ENCODE measurements around the gene TMOD1. TPM values are rescaled to one million over a fixed set of nuclear protein-coding genes. Genes with fewer than 3 reads are reported as not detected.

Gene TMOD1
- total and polyA plus RNA-seq, 2 of the 13 experiments (the other 11 are each of a cell fraction or from before 2014, with no cell fraction given): 0.04 to 0.07 TPM

DNA sequence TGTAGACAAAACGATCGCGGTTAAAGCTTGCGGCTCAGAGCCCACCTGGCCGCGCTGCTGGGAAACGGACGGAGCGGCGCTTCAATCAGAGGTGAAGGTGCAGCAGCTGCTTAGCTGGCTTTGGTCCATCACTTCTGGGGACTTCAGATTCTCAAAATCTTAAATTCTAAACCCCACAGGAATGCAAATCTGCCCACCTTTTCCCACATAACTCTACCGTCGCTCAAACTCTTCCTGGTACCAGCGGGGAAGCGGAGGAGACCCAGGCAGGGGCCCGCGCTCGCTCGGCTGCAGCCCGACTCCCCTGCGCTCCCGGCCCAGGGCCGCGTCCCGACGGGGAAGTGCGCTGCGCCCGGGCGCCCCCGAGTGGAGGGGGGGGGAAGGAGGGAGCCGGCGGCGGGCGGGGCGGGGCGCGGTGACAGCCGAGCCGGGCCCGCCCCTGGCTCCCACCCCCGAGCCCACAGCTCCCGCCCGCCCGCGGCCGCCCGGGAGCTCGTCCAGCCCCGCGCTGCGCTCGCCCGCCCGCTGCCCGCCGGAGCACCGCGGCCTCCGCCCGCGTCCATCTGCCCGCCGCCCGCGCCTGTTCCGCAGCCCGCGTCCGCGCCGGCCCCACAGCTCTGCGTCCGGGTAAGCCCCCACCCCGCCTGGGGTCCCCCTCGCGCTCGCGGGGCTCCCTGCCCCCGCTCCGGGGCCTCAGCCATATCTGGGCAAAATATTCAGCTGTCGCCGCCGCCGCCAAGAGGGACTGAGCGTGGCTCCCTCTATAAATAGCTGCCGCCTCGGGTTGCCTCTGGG is at the start of gene TMOD1 (continued):
- TF ChIP-seq, protein P1, sequence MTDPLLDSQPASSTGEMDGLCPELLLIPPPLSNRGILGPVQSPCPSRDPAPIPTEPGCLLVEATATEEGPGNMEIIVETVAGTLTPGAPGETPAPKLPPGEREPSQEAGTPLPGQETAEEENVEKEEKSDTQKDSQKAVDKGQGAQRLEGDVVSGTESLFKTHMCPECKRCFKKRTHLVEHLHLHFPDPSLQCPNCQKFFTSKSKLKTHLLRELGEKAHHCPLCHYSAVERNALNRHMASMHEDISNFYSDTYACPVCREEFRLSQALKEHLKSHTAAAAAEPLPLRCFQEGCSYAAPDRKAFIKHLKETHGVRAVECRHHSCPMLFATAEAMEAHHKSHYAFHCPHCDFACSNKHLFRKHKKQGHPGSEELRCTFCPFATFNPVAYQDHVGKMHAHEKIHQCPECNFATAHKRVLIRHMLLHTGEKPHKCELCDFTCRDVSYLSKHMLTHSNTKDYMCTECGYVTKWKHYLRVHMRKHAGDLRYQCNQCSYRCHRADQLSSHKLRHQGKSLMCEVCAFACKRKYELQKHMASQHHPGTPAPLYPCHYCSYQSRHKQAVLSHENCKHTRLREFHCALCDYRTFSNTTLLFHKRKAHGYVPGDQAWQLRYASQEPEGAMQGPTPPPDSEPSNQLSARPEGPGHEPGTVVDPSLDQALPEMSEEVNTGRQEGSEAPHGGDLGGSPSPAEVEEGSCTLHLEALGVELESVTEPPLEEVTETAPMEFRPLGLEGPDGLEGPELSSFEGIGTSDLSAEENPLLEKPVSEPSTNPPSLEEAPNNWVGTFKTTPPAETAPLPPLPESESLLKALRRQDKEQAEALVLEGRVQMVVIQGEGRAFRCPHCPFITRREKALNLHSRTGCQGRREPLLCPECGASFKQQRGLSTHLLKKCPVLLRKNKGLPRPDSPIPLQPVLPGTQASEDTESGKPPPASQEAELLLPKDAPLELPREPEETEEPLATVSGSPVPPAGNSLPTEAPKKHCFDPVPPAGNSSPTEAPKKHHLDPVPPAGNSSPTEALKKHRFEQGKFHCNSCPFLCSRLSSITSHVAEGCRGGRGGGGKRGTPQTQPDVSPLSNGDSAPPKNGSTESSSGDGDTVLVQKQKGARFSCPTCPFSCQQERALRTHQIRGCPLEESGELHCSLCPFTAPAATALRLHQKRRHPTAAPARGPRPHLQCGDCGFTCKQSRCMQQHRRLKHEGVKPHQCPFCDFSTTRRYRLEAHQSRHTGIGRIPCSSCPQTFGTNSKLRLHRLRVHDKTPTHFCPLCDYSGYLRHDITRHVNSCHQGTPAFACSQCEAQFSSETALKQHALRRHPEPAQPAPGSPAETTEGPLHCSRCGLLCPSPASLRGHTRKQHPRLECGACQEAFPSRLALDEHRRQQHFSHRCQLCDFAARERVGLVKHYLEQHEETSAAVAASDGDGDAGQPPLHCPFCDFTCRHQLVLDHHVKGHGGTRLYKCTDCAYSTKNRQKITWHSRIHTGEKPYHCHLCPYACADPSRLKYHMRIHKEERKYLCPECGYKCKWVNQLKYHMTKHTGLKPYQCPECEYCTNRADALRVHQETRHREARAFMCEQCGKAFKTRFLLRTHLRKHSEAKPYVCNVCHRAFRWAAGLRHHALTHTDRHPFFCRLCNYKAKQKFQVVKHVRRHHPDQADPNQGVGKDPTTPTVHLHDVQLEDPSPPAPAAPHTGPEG (CRISPR knock-in tag; IDR thresholded peaks at IDR 0.05): no peak
- no peak for TF ChIP-seq ZNF564 (CRISPR knock-in tag; IDR thresholded peaks at IDR 0.05)
- TF ChIP-seq MXI1 (IDR thresholded peaks at IDR 0.05; ENCODE audit: borderline replicate concordance, low read depth, low read length): no peak
- TF ChIP-seq, protein P2, sequence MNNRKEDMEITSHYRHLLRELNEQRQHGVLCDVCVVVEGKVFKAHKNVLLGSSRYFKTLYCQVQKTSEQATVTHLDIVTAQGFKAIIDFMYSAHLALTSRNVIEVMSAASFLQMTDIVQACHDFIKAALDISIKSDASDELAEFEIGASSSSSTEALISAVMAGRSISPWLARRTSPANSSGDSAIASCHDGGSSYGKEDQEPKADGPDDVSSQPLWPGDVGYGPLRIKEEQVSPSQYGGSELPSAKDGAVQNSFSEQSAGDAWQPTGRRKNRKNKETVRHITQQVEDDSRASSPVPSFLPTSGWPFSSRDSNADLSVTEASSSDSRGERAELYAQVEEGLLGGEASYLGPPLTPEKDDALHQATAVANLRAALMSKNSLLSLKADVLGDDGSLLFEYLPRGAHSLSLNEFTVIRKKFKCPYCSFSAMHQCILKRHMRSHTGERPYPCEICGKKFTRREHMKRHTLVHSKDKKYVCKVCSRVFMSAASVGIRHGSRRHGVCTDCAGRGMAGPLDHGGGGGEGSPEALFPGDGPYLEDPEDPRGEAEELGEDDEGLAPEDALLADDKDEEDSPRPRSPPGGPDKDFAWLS (CRISPR knock-in tag; IDR thresholded peaks at IDR 0.05; ENCODE audit: borderline replicate concordance): no peak
- TF ChIP-seq, protein P3, sequence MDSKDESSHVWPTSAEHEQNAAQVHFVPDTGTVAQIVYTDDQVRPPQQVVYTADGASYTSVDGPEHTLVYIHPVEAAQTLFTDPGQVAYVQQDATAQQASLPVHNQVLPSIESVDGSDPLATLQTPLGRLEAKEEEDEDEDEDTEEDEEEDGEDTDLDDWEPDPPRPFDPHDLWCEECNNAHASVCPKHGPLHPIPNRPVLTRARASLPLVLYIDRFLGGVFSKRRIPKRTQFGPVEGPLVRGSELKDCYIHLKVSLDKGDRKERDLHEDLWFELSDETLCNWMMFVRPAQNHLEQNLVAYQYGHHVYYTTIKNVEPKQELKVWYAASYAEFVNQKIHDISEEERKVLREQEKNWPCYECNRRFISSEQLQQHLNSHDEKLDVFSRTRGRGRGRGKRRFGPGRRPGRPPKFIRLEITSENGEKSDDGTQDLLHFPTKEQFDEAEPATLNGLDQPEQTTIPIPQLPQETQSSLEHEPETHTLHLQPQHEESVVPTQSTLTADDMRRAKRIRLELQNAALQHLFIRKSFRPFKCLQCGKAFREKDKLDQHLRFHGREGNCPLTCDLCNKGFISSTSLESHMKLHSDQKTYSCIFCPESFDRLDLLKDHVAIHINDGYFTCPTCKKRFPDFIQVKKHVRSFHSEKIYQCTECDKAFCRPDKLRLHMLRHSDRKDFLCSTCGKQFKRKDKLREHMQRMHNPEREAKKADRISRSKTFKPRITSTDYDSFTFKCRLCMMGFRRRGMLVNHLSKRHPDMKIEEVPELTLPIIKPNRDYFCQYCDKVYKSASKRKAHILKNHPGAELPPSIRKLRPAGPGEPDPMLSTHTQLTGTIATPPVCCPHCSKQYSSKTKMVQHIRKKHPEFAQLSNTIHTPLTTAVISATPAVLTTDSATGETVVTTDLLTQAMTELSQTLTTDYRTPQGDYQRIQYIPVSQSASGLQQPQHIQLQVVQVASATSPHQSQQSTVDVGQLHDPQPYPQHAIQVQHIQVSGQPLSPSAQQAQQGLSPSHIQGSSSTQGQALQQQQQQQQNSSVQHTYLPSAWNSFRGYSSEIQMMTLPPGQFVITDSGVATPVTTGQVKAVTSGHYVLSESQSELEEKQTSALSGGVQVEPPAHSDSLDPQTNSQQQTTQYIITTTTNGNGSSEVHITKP (CRISPR knock-in tag; IDR thresholded peaks at IDR 0.05; ENCODE audit: low read depth): 0 out of 2 replicates have a peak, but pooled peaks have one; percentile 48
- no peak for TF ChIP-seq MBNL3 (CRISPR knock-in tag; conservative IDR thresholded peaks at IDR 0.05)
- TF ChIP-seq, protein P4, sequence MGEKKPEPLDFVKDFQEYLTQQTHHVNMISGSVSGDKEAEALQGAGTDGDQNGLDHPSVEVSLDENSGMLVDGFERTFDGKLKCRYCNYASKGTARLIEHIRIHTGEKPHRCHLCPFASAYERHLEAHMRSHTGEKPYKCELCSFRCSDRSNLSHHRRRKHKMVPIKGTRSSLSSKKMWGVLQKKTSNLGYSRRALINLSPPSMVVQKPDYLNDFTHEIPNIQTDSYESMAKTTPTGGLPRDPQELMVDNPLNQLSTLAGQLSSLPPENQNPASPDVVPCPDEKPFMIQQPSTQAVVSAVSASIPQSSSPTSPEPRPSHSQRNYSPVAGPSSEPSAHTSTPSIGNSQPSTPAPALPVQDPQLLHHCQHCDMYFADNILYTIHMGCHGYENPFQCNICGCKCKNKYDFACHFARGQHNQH (CRISPR knock-in tag; IDR thresholded peaks at IDR 0.05): no peak
- TF ChIP-seq ZNF674 (CRISPR knock-in tag; IDR thresholded peaks at IDR 0.05; ENCODE audit: low read depth): no peak
- TF ChIP-seq ZNF83 (CRISPR knock-in tag; IDR thresholded peaks at IDR 0.05; ENCODE audit: borderline replicate concordance): no peak
- TF ChIP-seq AGO2 (optimal IDR thresholded peaks at IDR 0.05; ENCODE audit: low read depth, low read length): no peak
- TF ChIP-seq HDAC1 (CRISPR knock-in tag; IDR thresholded peaks at IDR 0.05): peak; percentile 23; the same call in 1 of the 2 replicates
- no peak for TF ChIP-seq ZZZ3 (CRISPR knock-in tag; IDR thresholded peaks at IDR 0.05; ENCODE audit: borderline replicate concordance)
- TF ChIP-seq RBM39 (IDR thresholded peaks at IDR 0.05; ENCODE audit: low read depth, low read length, poor library complexity, severe bottlenecking): peak; percentile 36
- TF ChIP-seq CBX5 (CRISPR knock-in tag; IDR thresholded peaks at IDR 0.05; ENCODE audit: borderline replicate concordance): no peak
- no peak for TF ChIP-seq XBP1 (CRISPR knock-in tag; IDR thresholded peaks at IDR 0.05)
- no peak for TF ChIP-seq ZNF670 (CRISPR knock-in tag; IDR thresholded peaks at IDR 0.05; ENCODE audit: borderline replicate concordance)
